HL-60 (cell line): ENCODE results near the gene ZNF121.

ENCODE experiments used
- DNase-seq, 2 experiments: peaks; one replicate each; pipeline ENCODE4 v3.0.0-alpha.2; 2010 to 2020; ENCODE audit warnings: low read depth in 1 of 2, low spot score in 1 of 2
- H3K27ac ChIP-seq: fragments of 250-450 bp; sonication (Bioruptor Pico); replicated peaks from 2 replicates; pipeline ENCODE4 v1.5.1; 2020; ENCODE audit warnings: mild to moderate bottlenecking, moderate library complexity
- H3K27me3 ChIP-seq: fragments of 250-450 bp; sonication (Bioruptor Pico); 2 replicates; pipeline ENCODE4 v1.5.1; 2021; ENCODE audit warnings: mild to moderate bottlenecking, moderate library complexity; ENCODE audit not compliant: insufficient read depth, poor library complexity, severe bottlenecking
- H3K4me3 ChIP-seq: replicated peaks from 2 replicates; pipeline ENCODE4 v1.5.1; 2011; ENCODE audit warnings: mild to moderate bottlenecking, control low read depth, low read length; ENCODE audit not compliant: insufficient read depth
- GABPA ChIP-seq: IDR thresholded peaks from 2 replicates; pipeline ENCODE4 v1.6.1; 2012; ENCODE audit warnings: low read depth
- POLR2AphosphoS5 ChIP-seq: IDR thresholded peaks from 2 replicates; pipeline ENCODE4 v1.6.1; 2012; ENCODE audit warnings: low read depth
- SPI1 ChIP-seq: IDR thresholded peaks from 2 replicates; pipeline ENCODE4 v1.6.1; 2012; ENCODE audit warnings: low read depth, mild to moderate bottlenecking, borderline replicate concordance
- TF ChIP-seq, protein P1 (sequence below): IDR thresholded peaks from 2 replicates; pipeline ENCODE4 v1.6.1; 2012; ENCODE audit warnings: low read depth; ENCODE audit not compliant: insufficient replicate concordance
- TF ChIP-seq, protein P2 (sequence below): IDR thresholded peaks from one replicate; pipeline ENCODE4 v1.5.1; 2011; ENCODE audit warnings: low read length, control low read depth, inconsistent platforms; ENCODE audit not compliant: insufficient read depth

The ZNF121 gene

DNA sequence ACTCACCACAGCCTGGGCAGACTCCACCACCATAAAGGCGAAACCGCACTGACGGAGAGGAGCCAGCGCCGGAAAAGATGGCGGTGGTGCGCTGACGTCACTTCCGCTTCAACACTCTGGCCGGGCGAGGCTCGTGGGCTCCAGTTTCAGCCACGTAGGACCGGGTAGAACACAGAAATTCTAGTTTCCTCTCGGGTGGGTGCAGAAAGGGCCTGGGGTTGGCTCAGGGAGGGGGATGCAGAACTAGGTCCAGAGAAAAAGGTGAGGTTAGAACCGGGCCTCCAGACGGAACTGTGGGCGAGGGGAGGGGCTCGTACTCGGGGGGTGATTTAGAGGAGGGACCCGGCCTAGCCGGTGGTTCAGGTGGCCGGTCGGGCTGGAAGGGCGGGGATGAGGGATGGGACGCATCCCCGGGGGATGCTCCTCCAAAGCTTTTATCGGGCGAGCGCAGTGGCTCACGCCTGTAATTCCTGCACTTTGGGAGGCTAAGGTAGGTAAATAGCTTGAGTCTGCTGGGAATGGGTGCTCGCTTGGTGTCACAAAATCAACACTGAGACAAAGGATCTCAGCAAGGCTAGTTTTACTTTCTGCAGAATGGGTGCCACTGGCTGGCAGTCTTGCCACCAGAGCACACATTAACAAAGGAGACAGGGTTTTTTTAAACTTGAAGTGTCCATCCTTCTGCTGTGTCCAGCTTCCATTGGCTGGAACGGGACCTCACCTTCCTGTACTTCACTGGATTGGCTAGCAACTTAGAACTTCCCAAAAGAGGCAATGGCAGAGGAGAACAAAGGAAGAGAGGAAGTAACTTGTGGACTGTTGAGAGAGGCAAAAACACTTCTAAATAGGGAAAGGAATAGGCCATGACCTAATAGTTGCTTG lies 37.1 kb upstream of the ZNF121 start, which contains the start of gene ZNF561:
Gene ZNF561, minus strand, starts transcription at position 77 of the 882 bp plus-strand sequence. CDS start 1,776 bp downstream, outside the sequence.
- peak; percentile 83 for TF ChIP-seq POLR2AphosphoS5
- TF ChIP-seq, protein P1, sequence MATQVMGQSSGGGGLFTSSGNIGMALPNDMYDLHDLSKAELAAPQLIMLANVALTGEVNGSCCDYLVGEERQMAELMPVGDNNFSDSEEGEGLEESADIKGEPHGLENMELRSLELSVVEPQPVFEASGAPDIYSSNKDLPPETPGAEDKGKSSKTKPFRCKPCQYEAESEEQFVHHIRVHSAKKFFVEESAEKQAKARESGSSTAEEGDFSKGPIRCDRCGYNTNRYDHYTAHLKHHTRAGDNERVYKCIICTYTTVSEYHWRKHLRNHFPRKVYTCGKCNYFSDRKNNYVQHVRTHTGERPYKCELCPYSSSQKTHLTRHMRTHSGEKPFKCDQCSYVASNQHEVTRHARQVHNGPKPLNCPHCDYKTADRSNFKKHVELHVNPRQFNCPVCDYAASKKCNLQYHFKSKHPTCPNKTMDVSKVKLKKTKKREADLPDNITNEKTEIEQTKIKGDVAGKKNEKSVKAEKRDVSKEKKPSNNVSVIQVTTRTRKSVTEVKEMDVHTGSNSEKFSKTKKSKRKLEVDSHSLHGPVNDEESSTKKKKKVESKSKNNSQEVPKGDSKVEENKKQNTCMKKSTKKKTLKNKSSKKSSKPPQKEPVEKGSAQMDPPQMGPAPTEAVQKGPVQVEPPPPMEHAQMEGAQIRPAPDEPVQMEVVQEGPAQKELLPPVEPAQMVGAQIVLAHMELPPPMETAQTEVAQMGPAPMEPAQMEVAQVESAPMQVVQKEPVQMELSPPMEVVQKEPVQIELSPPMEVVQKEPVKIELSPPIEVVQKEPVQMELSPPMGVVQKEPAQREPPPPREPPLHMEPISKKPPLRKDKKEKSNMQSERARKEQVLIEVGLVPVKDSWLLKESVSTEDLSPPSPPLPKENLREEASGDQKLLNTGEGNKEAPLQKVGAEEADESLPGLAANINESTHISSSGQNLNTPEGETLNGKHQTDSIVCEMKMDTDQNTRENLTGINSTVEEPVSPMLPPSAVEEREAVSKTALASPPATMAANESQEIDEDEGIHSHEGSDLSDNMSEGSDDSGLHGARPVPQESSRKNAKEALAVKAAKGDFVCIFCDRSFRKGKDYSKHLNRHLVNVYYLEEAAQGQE, result peak; percentile 60
- TF ChIP-seq, protein P2, sequence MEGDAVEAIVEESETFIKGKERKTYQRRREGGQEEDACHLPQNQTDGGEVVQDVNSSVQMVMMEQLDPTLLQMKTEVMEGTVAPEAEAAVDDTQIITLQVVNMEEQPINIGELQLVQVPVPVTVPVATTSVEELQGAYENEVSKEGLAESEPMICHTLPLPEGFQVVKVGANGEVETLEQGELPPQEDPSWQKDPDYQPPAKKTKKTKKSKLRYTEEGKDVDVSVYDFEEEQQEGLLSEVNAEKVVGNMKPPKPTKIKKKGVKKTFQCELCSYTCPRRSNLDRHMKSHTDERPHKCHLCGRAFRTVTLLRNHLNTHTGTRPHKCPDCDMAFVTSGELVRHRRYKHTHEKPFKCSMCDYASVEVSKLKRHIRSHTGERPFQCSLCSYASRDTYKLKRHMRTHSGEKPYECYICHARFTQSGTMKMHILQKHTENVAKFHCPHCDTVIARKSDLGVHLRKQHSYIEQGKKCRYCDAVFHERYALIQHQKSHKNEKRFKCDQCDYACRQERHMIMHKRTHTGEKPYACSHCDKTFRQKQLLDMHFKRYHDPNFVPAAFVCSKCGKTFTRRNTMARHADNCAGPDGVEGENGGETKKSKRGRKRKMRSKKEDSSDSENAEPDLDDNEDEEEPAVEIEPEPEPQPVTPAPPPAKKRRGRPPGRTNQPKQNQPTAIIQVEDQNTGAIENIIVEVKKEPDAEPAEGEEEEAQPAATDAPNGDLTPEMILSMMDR, result no peak
- peak; percentile 94 for TF ChIP-seq GABPA
- TF ChIP-seq SPI1, result peak; percentile 73; the same call in 1 of the 2 replicates

DNA sequence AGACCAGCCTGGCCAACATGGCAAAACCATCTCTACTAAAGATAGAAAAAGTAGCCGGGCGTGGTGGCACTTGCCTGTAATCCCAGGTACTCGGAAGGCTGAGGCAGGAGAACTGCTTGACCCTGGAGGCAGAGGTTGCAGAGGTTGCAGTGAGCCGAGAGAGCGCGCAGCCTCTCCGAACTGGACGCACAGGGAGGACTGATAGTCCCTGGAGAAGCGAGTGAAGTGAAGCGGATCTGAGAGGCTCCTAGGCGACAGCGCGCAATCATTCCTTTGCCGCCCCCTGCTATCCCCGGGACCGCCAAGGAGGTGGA lies 36.5 kb upstream of the ZNF121 start:
- Histone ChIP-seq H3K27me3 (no peaks in the 10 kb centered on the region), H3K27ac (peak overlapping the region; percentile 99), H3K4me3 (peak overlapping the region; percentile 87)
- TF ChIP-seq, protein P2, result no peak
- TF ChIP-seq SPI1 (no peak), POLR2AphosphoS5 (no peak), GABPA (no peak)
- TF ChIP-seq, protein P1, result no peak
- no peak for DNase-seq

More for the DNA sequence above, 37.1 kb upstream of the ZNF121 start, which contains the start of gene ZNF561:
- peak; percentile 75 to 87 for DNase-seq
- Histone ChIP-seq H3K27ac (peak within 1 kb of the TSS; percentile 99), H3K27me3 (no peaks in the 10 kb centered on the region), H3K4me3 (peak within 1 kb of the TSS; percentile 87)

DNA sequence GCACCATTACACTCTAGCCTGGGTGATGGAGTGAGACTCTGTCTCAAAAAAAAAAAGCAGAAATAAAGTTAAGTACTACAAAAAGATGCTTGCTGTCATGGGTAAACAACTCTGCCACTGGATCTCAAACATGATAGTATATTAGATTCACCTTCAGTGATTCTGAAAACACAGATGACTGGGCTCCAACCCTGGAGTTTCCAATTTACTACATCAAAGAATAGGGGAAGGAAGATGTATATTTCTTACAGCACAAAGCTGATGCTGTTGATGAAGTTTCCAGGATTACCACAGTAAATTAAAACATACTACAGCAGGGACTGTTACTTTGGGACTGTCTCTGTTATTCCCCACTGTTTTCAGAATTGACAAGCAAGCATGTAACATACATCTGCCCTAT lies 31.5 kb upstream of the ZNF121 start:
- DNase-seq, result no peak
- H3K27me3 ChIP-seq, result no peaks in the 10 kb centered on the region
- no peak overlapping the region for H3K4me3 ChIP-seq
- no peak for TF ChIP-seq SPI1
- TF ChIP-seq, protein P2, result no peak
- TF ChIP-seq, protein P1, result no peak
- no peak for TF ChIP-seq GABPA
- TF ChIP-seq POLR2AphosphoS5, result no peak
- no peak overlapping the region for H3K27ac ChIP-seq
